ENCODE data around the gene MUS81.

GRCh38 chr11:65891219-65892136 is 31.2 kb downstream of the MUS81 start:
- TF ChIP-seq CTCF (IDR thresholded peaks at IDR 0.05) (no peak), POLR2A (IDR thresholded peaks at IDR 0.05) (no peak)

Data from ovary (tissue), 3 donors.